Rectal smooth muscle tissue (tissue), 1 donor: ENCODE measurements around the gene RFC2.
"Not testable (repeated sequence)": the region's sequence is repeated elsewhere in the genome, so short reads cannot be mapped to it uniquely, and the experiment has no call there.

Source experiments
- H3K27ac ChIP-seq: one replicate; pipeline ENCODE4 v1.7.0; 2013; ENCODE audit warnings: low read depth, low read length, inconsistent platforms
- H3K27me3 ChIP-seq: one replicate; pipeline ENCODE4 v1.7.0; 2013; ENCODE audit warnings: low read length; ENCODE audit not compliant: control insufficient read depth, insufficient read depth
- H3K36me3 ChIP-seq: one replicate; pipeline ENCODE4 v1.7.0; 2013; ENCODE audit warnings: low read length; ENCODE audit not compliant: control insufficient read depth, insufficient read depth
- H3K4me1 ChIP-seq: one replicate; pipeline ENCODE4 v1.7.0; 2013; ENCODE audit warnings: low read length; ENCODE audit not compliant: control insufficient read depth, insufficient read depth
- H3K4me3 ChIP-seq: one replicate; pipeline ENCODE4 v1.7.0; 2013; ENCODE audit warnings: low read length
- H3K9ac ChIP-seq: one replicate; pipeline ENCODE4 v1.7.0; 2013; ENCODE audit warnings: low read length

RFC2 gene

DNA sequence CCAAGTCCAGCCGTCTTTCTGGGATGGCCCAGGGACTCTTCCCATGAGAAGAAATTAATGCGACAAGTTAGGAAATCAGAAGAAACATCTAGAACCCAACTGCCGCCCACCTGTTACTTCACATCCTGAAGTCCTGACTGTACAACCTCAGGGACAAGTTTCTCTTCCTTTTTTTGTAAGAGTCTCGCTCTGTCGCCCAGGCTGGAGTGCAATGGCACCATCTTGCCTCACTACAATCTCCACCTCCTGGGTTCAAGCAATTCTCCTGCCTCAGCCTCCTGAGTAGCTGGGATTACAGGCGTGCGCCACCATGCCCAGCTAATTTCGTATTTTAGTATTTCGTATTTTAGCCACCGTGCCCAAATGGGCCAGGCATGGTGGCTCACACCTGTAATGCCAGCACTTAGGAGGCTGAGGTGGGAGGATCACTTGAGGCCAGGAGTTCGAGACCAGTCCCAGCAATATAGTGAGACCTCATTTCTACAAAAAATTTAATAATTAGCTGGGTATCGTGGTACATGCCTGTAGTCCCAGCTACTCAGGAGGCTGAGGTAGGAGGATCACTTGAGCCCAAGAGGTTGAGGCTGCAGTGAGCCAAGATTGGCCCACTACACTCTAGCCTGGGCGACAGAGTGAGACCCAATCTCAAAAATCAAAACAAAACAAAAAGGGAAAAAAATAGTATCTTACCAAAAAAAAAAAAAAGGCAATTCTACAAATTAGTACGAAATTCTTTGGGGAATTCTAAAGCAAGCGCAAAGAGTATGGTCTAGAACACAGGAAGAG, 23.6 kb downstream of the RFC2 start:
- Histone ChIP-seq H3K9ac (no peak overlapping the region), H3K4me1 (no peaks in the 10 kb centered on the region), H3K27me3 (no peaks in the 10 kb centered on the region), H3K4me3 (no peak overlapping the region), H3K27ac (no peak overlapping the region), H3K36me3 (peaks cover 8% of the 10 kb centered on the region)

DNA sequence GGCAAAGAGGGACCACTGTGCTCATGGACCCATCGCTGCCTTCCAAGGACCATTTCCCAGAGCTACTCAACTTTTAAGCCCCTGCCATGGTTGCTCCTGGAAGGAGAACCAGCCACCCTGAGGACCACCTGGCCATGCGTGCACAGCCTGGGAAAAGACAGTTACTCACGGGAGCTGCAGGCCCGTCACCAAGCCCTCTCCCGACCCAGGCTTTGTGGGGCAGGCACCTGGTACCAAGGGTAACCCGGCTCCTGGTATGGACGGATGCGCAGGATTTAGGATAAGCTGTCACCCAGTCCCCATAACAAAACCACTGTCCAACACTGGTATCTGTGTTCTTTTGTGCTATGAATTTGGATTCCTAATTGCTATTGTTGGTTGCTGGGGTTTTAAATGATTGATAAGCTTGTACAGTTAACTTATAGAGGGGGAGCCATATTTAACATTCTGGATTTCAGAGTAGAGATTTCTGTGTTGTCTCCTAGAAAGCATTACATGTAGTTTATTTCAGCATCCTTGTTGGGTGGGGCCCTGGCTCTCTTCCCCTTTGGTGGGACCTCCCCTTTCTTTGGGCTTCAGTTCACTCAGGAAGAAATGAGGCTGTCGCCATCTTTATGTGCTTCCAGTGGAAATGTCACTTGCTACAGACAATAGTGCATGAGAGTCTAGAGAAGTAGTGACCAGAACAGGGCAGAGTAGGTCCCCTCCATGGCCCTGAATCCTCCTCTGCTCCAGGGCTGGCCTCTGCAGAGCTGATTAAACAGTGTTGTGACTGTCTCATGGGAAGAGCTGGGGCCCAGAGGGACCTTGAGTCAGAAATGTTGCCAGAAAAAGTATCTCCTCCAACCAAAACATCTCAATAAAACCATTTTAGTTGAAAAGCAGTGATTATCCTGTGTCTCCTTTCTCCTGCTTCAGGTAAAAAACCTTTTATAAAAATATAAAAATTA, 25.0 kb downstream of the RFC2 start:
- Histone ChIP-seq H3K9ac (no peak overlapping the region), H3K27me3 (no peaks in the 10 kb centered on the region), H3K4me3 (no peak overlapping the region), H3K36me3 (peaks cover 3% of the 10 kb centered on the region), H3K27ac (no peak overlapping the region), H3K4me1 (no peaks in the 10 kb centered on the region)

DNA sequence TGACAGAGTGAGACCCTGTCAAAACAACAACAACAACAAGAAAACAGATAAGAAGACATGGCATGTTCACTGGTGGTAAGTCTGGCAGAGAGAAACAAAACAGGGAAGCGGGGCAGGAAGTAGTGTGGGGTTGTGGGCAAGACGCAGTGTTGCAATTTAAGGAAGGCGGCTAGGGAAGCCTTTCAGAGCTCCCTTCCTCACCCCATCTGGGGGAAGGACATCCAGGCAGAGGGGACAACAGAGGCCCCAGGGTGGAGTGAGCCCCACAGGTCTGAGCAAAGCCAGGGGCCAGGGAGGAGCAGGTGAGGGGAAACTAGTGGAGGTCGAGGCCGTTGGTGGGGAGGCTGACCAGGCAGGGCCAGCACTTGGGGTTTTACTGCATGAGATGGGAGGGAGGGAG, 27.6 kb downstream of the RFC2 start:
- Histone ChIP-seq H3K9ac (no peak overlapping the region), H3K36me3 (no peaks in the 10 kb centered on the region), H3K4me1 (no peaks in the 10 kb centered on the region), H3K27ac (no peak overlapping the region), H3K4me3 (no peak overlapping the region), H3K27me3 (no peaks in the 10 kb centered on the region)

DNA sequence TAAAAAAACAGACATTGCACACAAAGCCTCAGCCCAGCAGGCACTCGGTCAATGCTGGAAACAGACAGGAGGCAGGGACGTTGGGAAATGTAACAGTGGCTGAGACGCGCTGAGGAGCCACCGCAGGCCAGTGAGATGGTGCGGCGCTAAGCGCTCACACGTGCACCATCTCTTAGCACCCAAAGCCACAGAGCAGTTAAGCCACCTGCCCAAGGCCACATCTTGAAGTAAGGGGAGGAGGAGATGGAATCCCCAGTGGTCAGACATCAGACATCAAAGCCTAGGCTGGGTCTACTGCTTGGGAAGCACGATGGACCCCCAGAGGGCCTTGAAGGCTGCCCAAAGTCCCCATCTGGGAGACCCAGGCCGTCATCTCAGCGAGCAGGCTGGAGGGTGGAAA, 28.8 kb downstream of the RFC2 start:
- Histone ChIP-seq H3K4me3 (no peak overlapping the region), H3K9ac (no peak overlapping the region), H3K36me3 (no peaks in the 10 kb centered on the region), H3K27me3 (no peaks in the 10 kb centered on the region), H3K4me1 (no peaks in the 10 kb centered on the region), H3K27ac (no peak overlapping the region)

DNA sequence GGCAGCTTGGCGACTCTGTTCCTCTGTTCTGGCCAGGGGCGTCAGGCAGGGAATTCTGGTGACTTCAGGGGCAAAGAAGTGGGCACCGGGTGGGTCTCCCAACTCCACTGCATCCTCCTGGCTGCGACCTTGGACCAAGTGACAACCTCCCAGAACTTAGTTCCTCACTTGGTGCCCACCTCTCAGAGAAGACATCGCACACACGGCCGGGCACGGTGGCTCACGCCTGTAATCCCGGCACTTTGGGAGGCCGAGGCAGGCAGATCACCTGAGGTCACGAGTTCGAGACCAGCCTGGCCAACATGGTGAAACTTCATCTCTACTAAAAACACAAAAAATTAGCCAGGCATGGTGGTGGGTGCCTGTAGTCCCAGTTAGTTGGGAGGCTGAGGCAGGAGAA, 29.3 kb downstream of the RFC2 start:
- H3K9ac ChIP-seq, H3K4me3 ChIP-seq, H3K4me1 ChIP-seq, H3K27ac ChIP-seq, H3K36me3 ChIP-seq, H3K27me3 ChIP-seq: not testable (repeated sequence)

DNA sequence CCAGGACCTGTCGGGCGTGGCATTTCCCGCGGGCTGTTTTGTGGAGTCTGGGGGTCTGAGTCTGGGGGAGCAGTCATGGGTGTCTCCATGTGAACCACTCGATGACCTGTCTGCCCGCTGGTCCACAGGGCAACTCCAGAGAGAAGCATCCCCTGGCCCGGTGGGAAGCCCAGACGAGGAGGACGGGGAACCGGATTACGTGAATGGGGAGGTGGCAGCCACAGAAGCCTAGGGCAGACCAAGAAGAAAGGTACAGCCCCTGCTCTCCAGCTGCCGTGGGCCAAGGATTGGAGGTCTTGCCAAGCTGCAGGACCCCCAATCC, 29.7 kb downstream of the RFC2 start:
- H3K36me3 ChIP-seq: no peaks in the 10 kb centered on the region

DNA sequence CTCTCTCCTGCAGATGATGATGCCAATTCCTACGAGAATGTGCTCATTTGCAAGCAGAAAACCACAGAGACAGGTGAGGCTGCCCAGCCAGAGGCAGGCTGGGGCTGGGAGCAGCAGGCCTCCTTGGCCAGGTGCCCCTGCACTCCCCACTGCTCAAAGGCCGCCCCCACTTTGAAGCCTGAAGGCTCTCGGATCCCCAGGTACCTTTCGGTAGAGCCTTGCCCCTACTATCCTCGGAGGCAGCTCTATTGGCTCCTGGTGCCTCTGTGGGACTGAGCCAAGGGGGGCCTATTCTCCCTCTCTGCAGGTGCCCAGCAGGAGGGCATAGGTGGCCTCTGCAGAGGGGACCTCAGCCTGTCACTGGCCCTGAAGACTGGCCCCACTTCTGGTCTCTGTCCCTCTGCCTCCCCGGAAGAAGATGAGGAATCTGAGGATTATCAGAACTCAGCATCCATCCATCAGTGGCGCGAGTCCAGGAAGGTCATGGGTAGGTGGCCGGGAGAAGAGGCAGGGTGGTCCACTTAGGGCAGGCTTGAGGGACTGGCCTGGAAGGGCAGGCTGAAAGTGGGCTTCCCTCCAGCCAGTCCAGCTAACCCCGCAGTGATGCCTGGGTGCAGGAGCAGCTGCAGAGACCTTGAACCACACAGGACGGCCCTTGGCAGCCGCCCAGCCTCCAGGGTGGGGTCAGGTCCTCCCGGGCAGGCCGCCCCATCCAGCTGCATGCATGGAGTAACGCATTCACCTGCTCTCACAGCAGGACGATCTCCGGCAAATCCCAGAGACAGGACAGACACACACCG, 30.3 kb downstream of the RFC2 start:
- H3K36me3 ChIP-seq: no peaks in the 10 kb centered on the region
- no peaks in the 10 kb centered on the region for H3K4me1 ChIP-seq
- H3K27me3 ChIP-seq: no peaks in the 10 kb centered on the region
- H3K27ac ChIP-seq: no peak overlapping the region
- H3K9ac ChIP-seq: no peak overlapping the region
- no peak overlapping the region for H3K4me3 ChIP-seq

More for the DNA sequence above, 29.7 kb downstream of the RFC2 start:
- H3K9ac ChIP-seq: no peak overlapping the region
- H3K4me1 ChIP-seq: no peaks in the 10 kb centered on the region
- H3K4me3 ChIP-seq: no peak overlapping the region
- no peak overlapping the region for H3K27ac ChIP-seq
- H3K27me3 ChIP-seq: no peaks in the 10 kb centered on the region

DNA sequence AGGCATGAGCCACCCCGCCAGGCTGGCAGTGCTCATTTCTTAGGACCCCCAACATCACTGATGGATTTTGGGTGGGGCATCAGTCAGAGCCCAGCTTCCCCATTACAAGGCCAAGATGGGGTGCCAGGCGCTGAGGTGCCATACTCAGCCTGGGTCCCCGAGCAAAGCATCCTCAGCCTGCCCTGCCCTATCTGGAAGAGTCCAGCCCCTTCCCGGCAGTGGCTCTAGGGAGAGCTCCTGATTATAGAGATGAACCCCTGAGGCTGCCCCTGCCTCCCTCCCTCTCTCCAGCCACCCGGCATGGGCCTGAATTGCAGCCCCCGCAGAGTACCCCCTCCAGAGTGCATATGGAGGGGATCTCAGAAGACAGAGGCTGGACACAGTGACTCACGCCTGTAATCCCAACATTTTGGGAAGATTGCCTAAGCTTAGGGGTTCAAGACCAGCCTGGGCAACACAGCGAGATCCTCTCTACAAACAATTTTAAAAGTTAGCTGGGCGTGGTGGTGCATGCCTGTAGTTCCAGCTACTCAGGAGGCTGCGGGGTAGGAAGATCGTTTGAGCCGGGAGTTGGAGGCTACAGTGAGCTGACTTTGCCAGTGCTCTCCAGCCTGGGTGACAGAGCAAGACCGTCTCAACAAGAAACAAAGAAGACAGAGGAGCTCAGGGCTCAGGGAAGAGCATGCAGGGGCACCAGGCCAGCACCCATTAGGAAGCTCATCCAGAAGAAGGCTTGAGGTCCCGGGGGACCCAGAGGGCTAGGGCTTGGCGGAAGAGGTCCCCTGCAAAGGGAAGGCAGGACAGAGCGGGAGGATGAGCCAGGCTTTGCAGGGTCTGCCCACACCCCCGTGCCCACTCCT, 31.1 kb downstream of the RFC2 start:
- no peaks in the 10 kb centered on the region for H3K36me3 ChIP-seq
- no peaks in the 10 kb centered on the region for H3K4me1 ChIP-seq

DNA sequence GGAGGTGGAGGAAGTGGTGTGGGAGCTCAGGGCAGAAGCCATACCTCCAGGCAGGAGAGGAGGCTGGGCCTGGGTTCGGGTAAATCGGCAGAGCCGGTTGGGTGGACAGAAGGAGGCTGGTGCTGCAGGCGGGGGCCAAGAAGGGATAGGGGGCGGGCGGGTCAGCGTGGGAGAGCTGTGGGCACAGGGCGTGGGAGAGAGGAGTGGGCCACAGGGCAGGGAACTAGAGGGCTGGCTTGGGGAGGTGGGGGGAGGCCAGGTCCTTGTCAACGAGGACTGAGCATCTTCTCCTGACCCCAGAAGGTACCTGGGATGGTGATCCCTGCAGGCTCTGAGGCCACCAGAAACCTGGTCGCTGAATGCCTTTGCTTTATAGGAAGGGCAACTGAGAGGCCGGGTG, 32.5 kb downstream of the RFC2 start:
- Histone ChIP-seq H3K27ac (no peak overlapping the region), H3K4me3 (no peak overlapping the region), H3K27me3 (no peaks in the 10 kb centered on the region), H3K9ac (no peak overlapping the region), H3K36me3 (no peaks in the 10 kb centered on the region), H3K4me1 (no peaks in the 10 kb centered on the region)

More for the DNA sequence above, 31.1 kb downstream of the RFC2 start:
- H3K9ac ChIP-seq: no peak overlapping the region
- H3K27me3 ChIP-seq: no peaks in the 10 kb centered on the region
- H3K27ac ChIP-seq: no peak overlapping the region
- no peak overlapping the region for H3K4me3 ChIP-seq

DNA sequence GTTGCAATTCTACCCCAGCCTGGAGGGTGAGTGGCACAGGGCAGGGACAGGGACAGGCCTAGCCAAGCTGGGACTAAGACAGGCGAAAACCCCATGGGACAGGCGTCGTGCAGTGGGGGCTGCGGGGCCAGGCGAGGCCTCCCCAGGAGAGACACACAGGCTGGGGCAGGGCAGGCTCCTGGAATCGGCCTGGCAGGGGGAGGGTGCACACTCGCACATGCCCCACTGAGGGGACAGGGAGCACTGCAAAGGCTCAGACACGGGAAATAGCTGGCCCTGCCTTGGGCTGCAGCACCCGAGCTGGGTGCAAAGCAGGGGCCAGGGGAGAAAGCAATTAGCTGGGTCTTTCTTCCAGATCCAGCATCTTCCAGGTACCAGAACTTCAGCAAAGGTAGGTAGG, 34.0 kb downstream of the RFC2 start:
- H3K27me3 ChIP-seq: no peaks in the 10 kb centered on the region
- no peaks in the 10 kb centered on the region for H3K36me3 ChIP-seq
- H3K9ac ChIP-seq: no peak overlapping the region
- no peak overlapping the region for H3K4me3 ChIP-seq
- no peaks in the 10 kb centered on the region for H3K4me1 ChIP-seq
- no peak overlapping the region for H3K27ac ChIP-seq

DNA sequence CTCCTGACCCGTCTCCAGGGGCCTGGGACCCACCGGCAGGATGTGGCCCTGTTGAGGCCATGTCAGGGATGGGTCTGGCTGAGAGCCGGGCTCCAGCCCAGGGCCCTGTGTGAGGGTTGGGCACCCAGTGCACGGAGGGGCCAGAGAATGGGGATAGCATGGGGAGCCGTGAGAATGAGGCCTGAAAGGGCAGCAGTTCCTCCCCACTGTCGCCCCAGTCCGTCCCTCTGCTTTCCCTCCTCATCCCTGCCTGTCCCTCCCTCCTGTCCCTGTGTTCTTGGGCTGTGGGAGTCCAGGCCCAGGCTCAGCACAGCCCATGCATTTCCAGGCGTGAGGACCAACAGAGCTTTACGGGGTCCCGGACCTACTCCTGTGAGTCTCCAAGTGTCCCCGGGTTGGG, 34.8 kb downstream of the RFC2 start:
- Histone ChIP-seq H3K27me3 (no peaks in the 10 kb centered on the region), H3K36me3 (no peaks in the 10 kb centered on the region), H3K27ac (no peak overlapping the region), H3K4me1 (no peaks in the 10 kb centered on the region), H3K9ac (no peak overlapping the region), H3K4me3 (no peak overlapping the region)

DNA sequence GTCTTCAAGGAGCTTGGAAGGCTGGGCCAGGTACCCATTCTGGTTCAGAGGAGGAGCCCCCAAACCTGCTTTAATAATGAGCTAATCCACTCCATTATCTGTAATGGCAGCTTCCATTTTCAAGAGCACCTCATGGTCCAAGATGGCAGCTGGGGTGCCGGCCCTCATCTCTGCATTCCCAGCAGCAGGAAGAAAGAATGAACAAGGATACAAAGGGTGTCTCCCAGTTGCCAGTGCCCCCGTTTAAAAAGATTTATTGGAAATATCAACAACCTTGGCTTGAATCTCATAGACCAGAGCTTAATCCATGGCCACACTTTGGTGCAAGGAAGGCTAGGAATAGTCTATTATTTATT, 35.9 kb downstream of the RFC2 start:
- H3K27ac ChIP-seq: no peak overlapping the region
- no peaks in the 10 kb centered on the region for H3K36me3 ChIP-seq
- H3K4me3 ChIP-seq: no peak overlapping the region
- no peak overlapping the region for H3K9ac ChIP-seq
- no peaks in the 10 kb centered on the region for H3K4me1 ChIP-seq
- H3K27me3 ChIP-seq: no peaks in the 10 kb centered on the region
